GM12865 (cell line): ENCODE results near the gene FBXO44.

Experiments used
- DNase-seq: peaks from one replicate; pipeline ENCODE4 v3.0.0; 2010; ENCODE audit warnings: low read depth
- H3K4me3 ChIP-seq: 2 replicates; pipeline ENCODE4 v1.5.1; 2011; ENCODE audit warnings: mild to moderate bottlenecking, low read depth, low read length, control low read depth
- CTCF ChIP-seq: IDR thresholded peaks from 2 replicates; pipeline ENCODE4 v1.5.1; 2011; ENCODE audit warnings: low read length, control low read depth, low read depth, inconsistent platforms; ENCODE audit not compliant: insufficient read depth; ENCODE audit errors: missing control alignments

FBXO44 gene

GRCh38 chr1:11623702-11624101 lies 31.0 kb upstream of the FBXO44 start:
- no peak for TF ChIP-seq CTCF
- DNase-seq, result no peak
- H3K4me3 ChIP-seq, result no peak overlapping the region

- DNase-seq, result no peak
- no peak for TF ChIP-seq CTCF
- no peak overlapping the region for H3K4me3 ChIP-seq
Measured at GRCh38 chr1:11626551-11626950, 28.1 kb upstream of the FBXO44 start.

- DNase-seq, result no peak
- H3K4me3 ChIP-seq, result no peak overlapping the region
- no peak for TF ChIP-seq CTCF
Measured at GRCh38 chr1:11628767-11629166, 25.9 kb upstream of the FBXO44 start.

GRCh38 chr1:11629184-11630016 lies 25.3 kb upstream of the FBXO44 start:
- DNase-seq, result no peak
- no peak overlapping the region for H3K4me3 ChIP-seq
- no peak for TF ChIP-seq CTCF

- no peak for TF ChIP-seq CTCF
- DNase-seq, result no peak
- H3K4me3 ChIP-seq, result no peak overlapping the region
Measured at GRCh38 chr1:11634365-11635192, 20.1 kb upstream of the FBXO44 start.

- no peak for TF ChIP-seq CTCF
- no peak overlapping the region for H3K4me3 ChIP-seq
- no peak for DNase-seq
Measured at GRCh38 chr1:11638121-11638520, 16.6 kb upstream of the FBXO44 start.
